GM12873 (cell line): Measurements from ENCODE around the gene MACROH2A1.

Experiments used
- CTCF ChIP-seq: IDR thresholded peaks from 2 replicates; pipeline ENCODE4 v1.5.1; 2012; ENCODE audit warnings: low read depth, mild to moderate bottlenecking, moderate library complexity, low read length, control low read depth; ENCODE audit not compliant: insufficient read depth; ENCODE audit errors: missing control alignments

Gene MACROH2A1

DNA sequence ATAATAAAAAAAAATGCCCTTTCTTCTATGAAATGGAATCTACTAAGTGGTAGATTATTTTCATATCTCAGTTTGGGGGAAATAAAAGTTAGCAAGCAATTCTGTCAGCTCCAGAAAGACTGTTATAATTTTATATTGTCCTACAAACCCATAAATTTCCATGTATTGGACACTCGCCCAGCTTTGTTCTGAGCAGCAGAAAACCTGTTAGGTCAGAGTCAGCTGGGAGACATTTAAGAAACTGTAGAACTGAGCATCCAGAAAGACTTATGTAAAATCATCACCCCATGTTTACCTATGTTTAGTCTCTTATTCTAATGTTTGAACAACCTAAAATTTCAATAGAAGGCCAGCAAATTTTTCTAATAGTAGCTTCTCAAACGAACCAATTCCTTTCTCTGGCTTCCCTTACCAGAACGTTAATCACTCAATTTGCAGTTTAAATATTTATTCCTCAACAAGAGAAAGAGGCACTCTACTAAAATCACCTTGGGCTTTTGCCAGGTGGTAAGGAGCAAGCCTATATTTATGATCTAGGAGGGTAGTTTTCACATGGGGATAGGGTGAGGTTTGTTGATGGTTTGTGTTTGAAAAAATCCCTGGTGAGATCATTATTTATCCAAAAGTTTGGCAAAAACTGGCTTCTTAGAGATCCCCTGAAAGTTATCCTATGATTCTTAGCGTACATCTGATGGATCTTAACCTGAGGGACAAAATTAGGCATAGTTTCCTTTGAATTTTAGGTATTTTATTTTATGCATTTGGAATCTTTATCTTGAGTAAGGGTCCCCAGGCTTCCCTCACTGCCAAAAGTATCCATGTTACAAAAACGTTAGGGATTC, 34.4 kb downstream of the MACROH2A1 start:
- TF ChIP-seq CTCF = no peak

GRCh38 chr5:135362102-135362501, 36.9 kb downstream of the MACROH2A1 start:
- no peak for TF ChIP-seq CTCF

DNA sequence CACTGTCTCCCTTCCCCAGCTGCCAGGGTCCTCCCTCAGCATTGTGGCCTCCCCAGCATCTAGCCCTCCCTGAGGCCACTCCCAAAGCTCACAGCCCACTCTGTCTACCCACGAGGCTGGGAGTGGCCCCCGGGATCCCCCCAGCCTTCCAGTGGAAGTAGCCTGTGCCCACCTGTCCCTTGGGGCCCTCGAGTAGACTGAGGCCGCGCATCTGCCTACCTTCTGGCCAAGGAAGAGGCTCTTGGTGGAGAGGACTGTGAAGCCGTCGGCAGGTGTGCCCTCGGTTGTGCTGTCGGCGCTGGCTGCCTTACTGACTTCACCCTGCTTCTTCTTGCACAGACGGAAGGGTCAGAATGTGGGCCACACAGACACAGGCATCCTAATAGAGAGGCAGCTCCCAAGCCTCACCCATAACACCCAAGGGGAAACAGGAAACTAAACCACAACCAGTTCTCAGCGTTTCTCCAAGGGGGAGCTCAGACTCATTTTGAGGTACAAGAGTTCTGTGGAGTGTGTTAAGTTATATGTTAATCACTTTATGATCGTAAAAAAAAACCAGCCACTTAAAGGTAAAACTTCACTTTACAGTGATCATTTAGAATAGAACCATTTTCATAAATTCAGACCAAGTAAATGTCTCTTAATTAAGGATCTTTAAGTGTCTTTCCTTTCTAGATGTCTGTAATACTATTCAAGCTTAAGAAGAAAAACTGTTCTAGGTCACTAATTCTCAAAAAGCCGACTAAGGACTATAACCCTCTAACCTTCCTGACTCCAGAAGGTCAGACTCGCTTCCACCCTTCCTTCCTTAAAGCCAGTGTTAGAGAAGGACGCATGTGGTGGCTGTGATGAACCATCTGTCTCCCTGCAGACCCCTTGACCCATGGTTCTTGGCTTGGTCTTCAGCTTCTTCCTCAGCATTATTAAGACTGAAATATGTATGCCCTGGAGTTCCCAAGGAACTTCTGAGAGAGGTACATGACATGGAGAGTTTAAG, 38.5 kb downstream of the MACROH2A1 start:
- TF ChIP-seq CTCF = no peak

DNA sequence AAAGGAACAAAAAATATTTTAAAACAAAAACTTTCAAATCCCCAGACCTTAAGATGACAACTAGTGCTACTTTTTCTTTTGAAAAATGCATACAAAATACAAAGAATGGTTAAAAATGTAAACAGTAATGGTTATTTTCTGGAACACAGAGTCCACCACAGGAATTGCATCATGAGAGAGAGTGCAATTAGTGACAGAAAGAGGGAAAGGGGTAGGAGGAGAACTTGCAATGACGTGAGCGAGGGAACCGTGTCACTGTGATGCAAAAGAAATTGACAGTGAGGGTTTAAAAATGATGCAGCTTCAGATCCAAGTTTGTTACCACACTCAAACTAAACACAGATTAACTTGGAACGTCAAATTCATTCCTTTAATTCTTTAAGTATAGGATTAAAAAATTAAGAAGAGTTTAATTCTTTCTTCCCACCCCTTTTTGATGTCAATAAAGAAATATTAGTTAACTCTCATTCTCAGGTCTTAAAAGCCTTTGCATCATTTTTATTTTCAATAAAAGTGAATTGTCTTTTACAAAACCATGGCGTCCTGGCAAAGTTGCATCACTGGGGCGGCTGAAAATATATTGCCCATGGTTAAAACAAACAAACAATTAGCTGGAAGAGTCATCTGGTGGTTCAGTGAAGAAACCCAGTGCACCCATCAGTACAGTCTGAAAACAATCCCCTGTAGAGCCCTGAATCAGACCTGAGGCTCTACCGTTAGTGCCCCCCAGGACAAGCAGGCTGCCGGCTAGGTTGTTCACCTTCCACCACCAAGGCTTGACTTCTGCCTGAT, 39.5 kb downstream of the MACROH2A1 start:
- no peak for TF ChIP-seq CTCF

DNA sequence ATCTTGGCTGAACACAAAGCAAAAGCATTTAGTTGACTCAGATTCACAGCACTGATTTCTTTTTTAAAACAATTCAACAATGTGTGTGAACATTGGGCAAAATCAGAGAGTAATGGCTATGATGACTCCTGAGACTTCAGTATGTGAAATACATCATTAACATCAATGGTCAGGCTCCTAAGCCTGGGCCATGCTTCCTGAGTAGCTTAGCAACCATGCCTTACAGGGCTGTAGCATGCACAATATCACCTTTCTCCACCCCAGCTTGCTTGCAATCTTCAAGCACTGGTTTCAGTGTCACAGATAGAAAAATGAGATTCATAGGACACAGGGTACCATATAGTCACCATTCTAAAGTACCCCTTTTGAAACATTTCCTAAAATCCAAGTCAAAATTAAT, 41.3 kb downstream of the MACROH2A1 start:
- no peak for TF ChIP-seq CTCF

- no peak for TF ChIP-seq CTCF
These were observed 42.3 kb downstream of the MACROH2A1 start for GRCh38 chr5:135356522-135357318.
